Fibroblast of villous mesenchyme (primary cell): ENCODE data around the gene FZD8. TPM values are rescaled to one million over a fixed set of nuclear protein-coding genes. Genes with fewer than 3 reads are reported as not detected.

Experiments
- DNase-seq: peaks from one replicate; pipeline ENCODE4 v3.0.0-alpha.2; 2010; ENCODE audit warnings: low read depth
- H3K4me3 ChIP-seq: 2 replicates; pipeline ENCODE4 v1.5.1; 2011; ENCODE audit warnings: low read depth, mild to moderate bottlenecking, low read length
- total RNA-seq: library from RNA; depleted of rRNA; stranded (reverse); fragments of >200 nt; gene quantifications from 2 replicates; pipeline ENCODE4 v1.2.3, GENCODE V29; 2012
- TF ChIP-seq, protein P1 (sequence below): IDR thresholded peaks from 2 replicates; pipeline ENCODE4 v1.5.1; 2012; ENCODE audit warnings: low read depth, mild to moderate bottlenecking, low read length; ENCODE audit not compliant: insufficient read depth

Gene FZD8
- total RNA-seq, 1 donor = 11.2 TPM

- TF ChIP-seq, protein P1, sequence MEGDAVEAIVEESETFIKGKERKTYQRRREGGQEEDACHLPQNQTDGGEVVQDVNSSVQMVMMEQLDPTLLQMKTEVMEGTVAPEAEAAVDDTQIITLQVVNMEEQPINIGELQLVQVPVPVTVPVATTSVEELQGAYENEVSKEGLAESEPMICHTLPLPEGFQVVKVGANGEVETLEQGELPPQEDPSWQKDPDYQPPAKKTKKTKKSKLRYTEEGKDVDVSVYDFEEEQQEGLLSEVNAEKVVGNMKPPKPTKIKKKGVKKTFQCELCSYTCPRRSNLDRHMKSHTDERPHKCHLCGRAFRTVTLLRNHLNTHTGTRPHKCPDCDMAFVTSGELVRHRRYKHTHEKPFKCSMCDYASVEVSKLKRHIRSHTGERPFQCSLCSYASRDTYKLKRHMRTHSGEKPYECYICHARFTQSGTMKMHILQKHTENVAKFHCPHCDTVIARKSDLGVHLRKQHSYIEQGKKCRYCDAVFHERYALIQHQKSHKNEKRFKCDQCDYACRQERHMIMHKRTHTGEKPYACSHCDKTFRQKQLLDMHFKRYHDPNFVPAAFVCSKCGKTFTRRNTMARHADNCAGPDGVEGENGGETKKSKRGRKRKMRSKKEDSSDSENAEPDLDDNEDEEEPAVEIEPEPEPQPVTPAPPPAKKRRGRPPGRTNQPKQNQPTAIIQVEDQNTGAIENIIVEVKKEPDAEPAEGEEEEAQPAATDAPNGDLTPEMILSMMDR = no peak
- no peak for DNase-seq
- no peak overlapping the region for H3K4me3 ChIP-seq
These were observed 4.0 kb downstream of the FZD8 start for GRCh38 chr10:35638101-35638500.

- H3K4me3 ChIP-seq = no peak overlapping the region
- TF ChIP-seq, protein P1 = no peak
- no peak for DNase-seq
These were observed 4.6 kb downstream of the FZD8 start for GRCh38 chr10:35637462-35637861.

DNA sequence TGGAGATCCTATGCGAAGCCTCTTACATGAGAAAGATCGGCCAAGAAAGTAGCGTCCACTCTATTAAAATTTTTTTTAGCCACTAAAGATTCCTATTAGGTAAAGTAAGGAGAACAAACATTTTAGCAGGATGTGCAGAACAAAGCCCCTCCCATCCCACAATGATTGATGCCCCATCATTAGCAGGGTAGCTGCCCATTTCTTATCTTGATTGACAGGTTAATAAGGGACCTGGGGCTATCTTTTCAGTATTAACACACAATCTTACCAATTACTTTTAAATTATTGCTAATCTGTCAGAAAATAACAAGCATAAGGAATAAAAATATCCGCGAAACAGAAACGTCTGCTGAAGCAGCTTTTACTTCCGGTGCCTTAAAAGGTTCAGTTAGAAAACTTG lies 5.1 kb downstream of the FZD8 start:
- TF ChIP-seq, protein P1 = no peak
- DNase-seq = no peak
- no peak overlapping the region for H3K4me3 ChIP-seq

DNA sequence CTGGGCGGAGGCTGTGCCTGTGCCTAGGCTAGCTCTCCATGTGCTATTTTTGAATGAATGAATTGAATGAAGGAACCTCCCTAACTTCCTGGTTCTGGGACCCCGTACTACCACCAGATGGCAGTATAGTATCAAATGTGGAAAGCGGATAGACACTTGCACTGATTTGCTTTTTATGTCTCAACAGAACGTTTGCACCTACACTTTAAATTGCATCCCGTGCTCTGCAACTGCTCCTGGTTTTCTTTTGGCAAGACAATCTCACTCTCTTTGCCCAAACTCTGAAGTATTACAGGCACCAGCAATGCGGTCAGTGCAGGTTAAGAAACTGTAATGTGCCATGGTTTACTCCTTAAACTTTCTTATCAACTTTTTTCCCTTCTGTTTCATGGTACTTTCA lies 6.5 kb downstream of the FZD8 start:
- TF ChIP-seq, protein P1 = peak; percentile 91
- no peak overlapping the region for H3K4me3 ChIP-seq
- peak; percentile 78 for DNase-seq

DNA sequence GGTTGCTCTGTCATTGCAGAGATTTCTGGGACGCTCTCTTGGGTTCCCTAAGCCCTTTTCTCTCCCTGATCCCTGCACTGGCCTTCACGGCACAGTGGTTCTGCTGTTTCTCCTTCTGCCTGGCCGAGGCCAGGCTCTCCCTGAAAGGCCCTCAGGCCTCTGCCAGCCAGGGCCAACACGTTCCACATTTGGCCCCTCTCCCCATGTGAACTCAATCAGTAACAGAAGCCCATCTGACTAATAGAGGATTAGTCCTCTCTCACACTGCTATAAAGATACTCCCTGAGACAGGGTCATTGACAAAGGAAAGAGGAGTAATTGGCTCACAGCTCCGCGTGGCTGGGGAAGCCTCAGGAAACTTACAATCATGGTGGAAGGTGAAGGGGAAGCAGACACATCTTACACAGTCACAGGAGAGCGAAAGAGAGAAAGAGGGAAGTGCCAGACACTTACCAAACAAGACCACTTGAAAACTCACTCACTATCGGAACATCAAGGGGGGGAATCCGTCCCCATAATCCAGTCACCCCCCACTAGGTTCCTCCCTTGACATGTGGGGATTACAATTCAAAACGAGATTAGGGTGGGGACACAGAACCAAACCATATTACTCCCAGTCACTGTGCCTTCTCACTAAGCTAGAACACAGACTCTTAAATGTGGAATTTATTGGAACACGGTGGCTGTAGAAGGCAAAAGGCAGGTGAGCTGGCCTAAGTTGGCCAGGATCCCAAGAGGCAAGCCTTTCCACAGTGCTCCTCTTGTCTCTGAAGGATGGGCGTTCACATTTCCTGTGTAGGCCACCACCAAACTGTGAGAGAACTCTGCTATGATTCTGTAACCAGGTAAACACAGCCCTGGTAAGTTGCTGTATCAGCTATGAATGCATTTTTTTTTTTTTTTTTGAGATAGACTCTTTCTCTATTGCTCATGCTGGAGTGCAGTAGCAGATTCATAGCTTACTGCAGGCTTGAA lies 8.8 kb downstream of the FZD8 start:
- TF ChIP-seq, protein P1 = no peak
- no peak for DNase-seq
- no peak overlapping the region for H3K4me3 ChIP-seq

- no peak for DNase-seq
- TF ChIP-seq, protein P1 = no peak
- H3K4me3 ChIP-seq = no peak overlapping the region
These were observed 10.1 kb downstream of the FZD8 start for GRCh38 chr10:35632027-35632426.
